PC-3 (cell line): Measurements from ENCODE around the gene SPACDR.

Experiments used
- EZH2 ChIP-seq: fragments of 300-600 bp; sonication (generic); IDR thresholded peaks from one replicate; pipeline ENCODE4 v1.6.1; 2017; ENCODE audit warnings: antibody characterized with exemption, mild to moderate bottlenecking, low read length; ENCODE audit not compliant: unreplicated experiment
- EZH2phosphoT487 ChIP-seq: fragments of 300-600 bp; sonication (generic); IDR thresholded peaks from 2 replicates; pipeline ENCODE4 v1.6.1; 2018; ENCODE audit warnings: mild to moderate bottlenecking, antibody characterized with exemption, low read length, borderline replicate concordance
- TF ChIP-seq, protein P1 (sequence below): fragments of 300-600 bp; sonication (generic); conservative IDR thresholded peaks from 2 replicates; pipeline ENCODE4 v1.5.1; 2017; ENCODE audit warnings: antibody characterized with exemption, low read depth, mild to moderate bottlenecking, low read length

DNA sequence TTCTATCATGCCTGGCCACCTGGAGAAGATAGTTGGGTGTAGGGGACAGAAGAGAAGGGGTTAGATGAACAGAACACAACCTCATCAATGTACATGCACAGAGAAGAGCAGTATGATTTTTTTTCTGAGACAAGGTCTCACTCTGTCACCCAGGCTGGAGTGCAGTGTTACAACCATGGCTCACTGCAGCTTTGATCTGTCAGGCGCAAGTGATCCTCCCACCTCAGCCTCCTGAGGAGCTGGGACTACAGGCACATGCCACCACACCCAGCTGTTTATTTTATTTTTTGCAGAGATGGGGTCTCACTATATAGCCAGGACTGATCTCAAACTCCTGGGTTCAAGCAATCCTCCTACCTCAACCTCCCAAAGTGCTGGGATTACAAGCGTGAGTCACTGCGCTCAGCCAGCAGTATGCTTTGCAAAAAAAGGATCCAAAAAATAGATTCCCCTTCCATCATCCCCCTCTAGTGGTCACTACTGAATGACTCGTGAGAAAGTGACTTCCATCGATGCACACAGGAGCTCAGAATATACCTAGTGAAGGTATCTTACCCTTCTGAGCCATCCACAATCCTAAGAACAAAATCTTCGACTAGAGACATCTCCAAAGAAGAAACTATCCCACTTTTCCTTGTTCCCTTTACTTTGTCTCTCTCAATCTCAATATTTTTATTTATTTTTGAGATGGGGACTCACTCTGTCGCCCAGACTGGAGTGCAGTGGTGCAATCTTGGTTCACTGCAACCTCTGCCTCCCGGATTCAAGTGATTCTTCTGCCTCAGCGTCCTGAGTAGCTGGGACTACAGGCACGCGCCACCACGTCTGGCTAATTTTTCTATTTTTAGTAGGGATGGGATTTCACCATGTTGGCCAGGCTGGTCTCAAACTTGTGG is 56.5 kb downstream of the SPACDR start:
- TF ChIP-seq, protein P1, sequence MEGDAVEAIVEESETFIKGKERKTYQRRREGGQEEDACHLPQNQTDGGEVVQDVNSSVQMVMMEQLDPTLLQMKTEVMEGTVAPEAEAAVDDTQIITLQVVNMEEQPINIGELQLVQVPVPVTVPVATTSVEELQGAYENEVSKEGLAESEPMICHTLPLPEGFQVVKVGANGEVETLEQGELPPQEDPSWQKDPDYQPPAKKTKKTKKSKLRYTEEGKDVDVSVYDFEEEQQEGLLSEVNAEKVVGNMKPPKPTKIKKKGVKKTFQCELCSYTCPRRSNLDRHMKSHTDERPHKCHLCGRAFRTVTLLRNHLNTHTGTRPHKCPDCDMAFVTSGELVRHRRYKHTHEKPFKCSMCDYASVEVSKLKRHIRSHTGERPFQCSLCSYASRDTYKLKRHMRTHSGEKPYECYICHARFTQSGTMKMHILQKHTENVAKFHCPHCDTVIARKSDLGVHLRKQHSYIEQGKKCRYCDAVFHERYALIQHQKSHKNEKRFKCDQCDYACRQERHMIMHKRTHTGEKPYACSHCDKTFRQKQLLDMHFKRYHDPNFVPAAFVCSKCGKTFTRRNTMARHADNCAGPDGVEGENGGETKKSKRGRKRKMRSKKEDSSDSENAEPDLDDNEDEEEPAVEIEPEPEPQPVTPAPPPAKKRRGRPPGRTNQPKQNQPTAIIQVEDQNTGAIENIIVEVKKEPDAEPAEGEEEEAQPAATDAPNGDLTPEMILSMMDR, result peak; percentile 72
- TF ChIP-seq EZH2 (no peak), EZH2phosphoT487 (no peak)
